Sigmoid colon (tissue), 7 donors: ENCODE results near the gene ATAT1. TPM values are rescaled to one million over a fixed set of nuclear protein-coding genes. Genes with fewer than 3 reads are reported as not detected.
A peak's percentile ranks its signal among the peaks of the same experiment; 100 is the strongest.

Experiments used
- DNase-seq: peaks from one replicate; pipeline ENCODE4 v3.0.0-alpha.2; 2019
- H3K27ac ChIP-seq, 4 donors: fragments of 200-600 bp; sonication (generic); one replicate each; pipeline ENCODE4 v1.5.1; 2016 to 2019; ENCODE audit warnings: mild to moderate bottlenecking in 1 of 4
- H3K27me3 ChIP-seq, 3 donors: fragments of 200-600 bp; sonication (generic); one replicate each; pipeline ENCODE4 v1.5.1; 2019; ENCODE audit warnings: mild to moderate bottlenecking in 1 of 3
- H3K36me3 ChIP-seq, 4 donors: fragments of 200-600 bp; sonication (generic); one replicate each; pipeline ENCODE4 v1.5.1; 2016 to 2019
- H3K4me1 ChIP-seq, 4 donors: fragments of 200-600 bp; sonication (generic); one replicate each; pipeline ENCODE4 v1.5.1; 2017 to 2019
- H3K4me3 ChIP-seq, 4 donors: fragments of 200-600 bp; sonication (generic); one replicate each; pipeline ENCODE4 v1.5.1; 2017 to 2019; ENCODE audit warnings: mild to moderate bottlenecking in 2 of 4, moderate library complexity in 1 of 4
- H3K9me3 ChIP-seq, 4 donors: fragments of 200-600 bp in 3 of 4; sonication (generic) in 3 of 4; one replicate each; pipeline versions ENCODE4 v1.5.1 to v1.6.1; 2013 to 2019
- EP300 ChIP-seq, 4 donors: sonication (generic); formaldehyde crosslinking; IDR thresholded peaks; one replicate each; pipeline ENCODE4 v1.6.1; 2017; ENCODE audit warnings: antibody characterized with exemption in 4 of 4
- POLR2A ChIP-seq, 2 donors: fragments of 450-650 bp; IDR thresholded peaks; one replicate each; pipeline ENCODE4 v1.6.1; 2016; ENCODE audit warnings: antibody characterized with exemption in 2 of 2, mild to moderate bottlenecking in 2 of 2, moderate library complexity in 2 of 2
- POLR2AphosphoS5 ChIP-seq, 4 donors: sonication (generic); formaldehyde crosslinking; IDR thresholded peaks; one replicate each; pipeline ENCODE4 v1.6.1; 2017; ENCODE audit warnings: antibody characterized with exemption in 4 of 4
- WGBS, 2 donors: extraction: QIAGEN DNeasy Blood & Tissue Kit; methylation state at CpG; one replicate each; pipeline ENCODE4 v1.1.7; 2013; 5-methylcytosine and 5-hydroxymethylcytosine counted together
- intact Hi-C: fragments of 100-400 bp; cut with DNase I; formaldehyde crosslinking; loops from one replicate; pipeline ENCODE4 v1.15.1; 2023
- polyA plus RNA-seq, 3 donors: library from polyadenylated mRNA; stranded (reverse); fragments of 200-250 nt; gene quantifications; one replicate each; pipeline ENCODE4 v1.2.3, GENCODE V29; 2013
- total RNA-seq, 4 donors: library from RNA; depleted of rRNA; stranded (reverse); fragments of >200 nt; gene quantifications; one replicate each; pipeline ENCODE4 v1.1.0, GENCODE V29; 2016
- TF ChIP-seq, protein P1 (sequence below), 4 experiments: fragments of 450-650 bp in 3 of 4; fragments of 200-600 bp in 1 of 4; IDR thresholded peaks; one replicate each; pipeline ENCODE4 v1.5.1; 2016 to 2019; ENCODE audit warnings: antibody characterized with exemption in 4 of 4, mild to moderate bottlenecking in 3 of 4, moderate library complexity in 2 of 4
- donor health status: healthy with polysubstance abuse.
- donor health status: Bipolar disorder and iron deficiency.
- donor health status: healthy.

Gene ATAT1
- total and polyA plus RNA-seq, 7 donors, result 2.6 to 8.5 (median 4.2) TPM

DNA sequence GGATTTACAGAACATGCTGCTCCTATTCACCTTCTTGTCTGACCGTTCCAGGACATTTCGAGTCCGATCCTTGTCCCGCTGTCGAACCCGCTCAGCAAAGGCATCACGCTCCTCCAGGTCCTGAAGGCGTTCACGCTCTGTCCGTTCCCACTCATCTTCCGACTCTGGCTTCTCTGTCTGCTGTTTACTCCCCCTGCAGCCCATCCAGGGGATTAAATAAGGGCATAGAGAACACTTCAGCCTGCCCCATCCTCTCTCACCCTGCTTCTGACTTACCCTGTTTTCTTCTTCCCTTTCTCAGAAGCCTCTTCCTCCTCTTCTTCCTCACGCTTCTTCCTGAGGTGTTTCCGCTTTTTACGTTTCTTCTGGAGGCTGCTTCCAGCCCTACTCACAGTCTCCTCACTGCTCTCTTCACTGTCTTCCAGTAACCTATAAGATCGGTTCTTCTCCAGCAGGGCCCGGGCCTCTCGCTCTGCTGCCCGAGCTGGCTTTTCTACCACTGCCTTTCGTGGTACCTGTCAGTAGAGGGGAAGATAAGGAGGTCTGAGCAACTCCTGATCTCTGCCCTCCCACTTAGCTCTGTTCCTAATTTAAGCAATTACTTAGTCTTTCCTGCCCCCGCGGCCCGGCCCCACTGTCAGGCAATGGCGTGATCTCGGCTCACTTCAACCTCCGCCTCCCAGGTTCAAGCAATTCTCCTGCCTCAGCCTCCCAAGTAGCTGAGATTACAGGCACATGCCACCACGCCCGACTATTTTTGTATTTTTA is 44.3 kb downstream of the ATAT1 start:
- WGBS, 2 donors, result 93% methylated on average over 27 of the region's 27 CpGs
- no peaks in the 10 kb centered on the region for H3K9me3 ChIP-seq
- no peak overlapping the region for H3K4me3 ChIP-seq
- TF ChIP-seq EP300 (IDR thresholded peaks at IDR 0.05) (no peak), POLR2A (IDR thresholded peaks at IDR 0.05) (no peak), POLR2AphosphoS5 (IDR thresholded peaks at IDR 0.05) (no peak)
- TF ChIP-seq, protein P1, sequence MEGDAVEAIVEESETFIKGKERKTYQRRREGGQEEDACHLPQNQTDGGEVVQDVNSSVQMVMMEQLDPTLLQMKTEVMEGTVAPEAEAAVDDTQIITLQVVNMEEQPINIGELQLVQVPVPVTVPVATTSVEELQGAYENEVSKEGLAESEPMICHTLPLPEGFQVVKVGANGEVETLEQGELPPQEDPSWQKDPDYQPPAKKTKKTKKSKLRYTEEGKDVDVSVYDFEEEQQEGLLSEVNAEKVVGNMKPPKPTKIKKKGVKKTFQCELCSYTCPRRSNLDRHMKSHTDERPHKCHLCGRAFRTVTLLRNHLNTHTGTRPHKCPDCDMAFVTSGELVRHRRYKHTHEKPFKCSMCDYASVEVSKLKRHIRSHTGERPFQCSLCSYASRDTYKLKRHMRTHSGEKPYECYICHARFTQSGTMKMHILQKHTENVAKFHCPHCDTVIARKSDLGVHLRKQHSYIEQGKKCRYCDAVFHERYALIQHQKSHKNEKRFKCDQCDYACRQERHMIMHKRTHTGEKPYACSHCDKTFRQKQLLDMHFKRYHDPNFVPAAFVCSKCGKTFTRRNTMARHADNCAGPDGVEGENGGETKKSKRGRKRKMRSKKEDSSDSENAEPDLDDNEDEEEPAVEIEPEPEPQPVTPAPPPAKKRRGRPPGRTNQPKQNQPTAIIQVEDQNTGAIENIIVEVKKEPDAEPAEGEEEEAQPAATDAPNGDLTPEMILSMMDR (IDR thresholded peaks at IDR 0.05), result no peak
- DNase-seq, result no peak
- intact Hi-C loops, result loop anchor here (5.0 kb wide), 1 partner anchor 184 kb away; the partner anchor contains the start of gene HLA-E
- peaks cover 0 to 25% (median 22%) of the 10 kb centered on the region in 4 donors for H3K4me1 ChIP-seq
- no peaks in the 10 kb centered on the region for H3K27me3 ChIP-seq
- H3K27ac ChIP-seq, result no peak overlapping the region
- H3K36me3 ChIP-seq, result peaks cover 1 to 51% (median 31%) of the 10 kb centered on the region in 4 donors

DNA sequence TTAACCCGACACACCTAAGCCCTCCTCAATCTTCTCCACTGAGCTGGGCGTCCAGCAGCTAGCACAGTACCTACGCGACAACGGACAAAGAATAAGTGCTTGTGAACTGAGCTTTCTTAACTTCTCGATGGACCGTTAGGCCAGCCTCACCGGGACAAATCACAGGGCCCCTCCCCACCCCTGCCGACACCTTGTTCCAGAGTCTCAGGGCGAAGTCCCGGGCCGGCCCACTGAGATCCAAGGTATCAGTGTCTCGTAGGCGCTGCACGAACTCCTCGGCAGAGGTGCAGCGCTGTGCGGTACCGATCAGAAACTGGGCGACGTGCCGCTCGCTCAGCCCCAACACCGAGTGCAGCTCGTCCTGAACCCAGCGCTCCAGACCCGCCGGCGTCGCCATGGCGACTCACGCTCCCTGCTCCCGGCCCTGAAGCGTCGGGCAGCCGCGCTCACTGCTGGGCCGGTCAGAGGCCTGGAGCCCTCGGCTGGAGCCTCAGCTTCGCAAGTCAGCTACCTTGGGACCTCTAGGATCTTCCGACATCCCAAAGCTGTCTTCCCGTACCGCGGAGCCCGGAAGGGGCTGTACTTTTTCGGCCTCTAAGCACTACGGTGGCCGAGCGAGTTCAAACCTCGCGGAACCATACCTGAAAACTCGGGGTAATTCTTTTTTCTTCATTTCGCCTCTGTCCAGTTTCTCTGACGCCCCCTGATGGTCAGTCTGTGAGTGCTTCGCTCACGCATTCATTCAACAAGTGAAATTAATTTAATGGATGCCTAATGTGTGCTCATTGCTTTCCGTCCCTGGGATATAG is 46.0 kb downstream of the ATAT1 start, which contains the start of gene DHX16:
TSS of gene DHX16 (minus strand) at position 562 of the 809 bp plus-strand sequence. CDS start at position 397, 165 bp downstream.
- peak within 1 kb of the TSS; percentile 81 to 92 (median 88) for H3K27ac ChIP-seq

DNA sequence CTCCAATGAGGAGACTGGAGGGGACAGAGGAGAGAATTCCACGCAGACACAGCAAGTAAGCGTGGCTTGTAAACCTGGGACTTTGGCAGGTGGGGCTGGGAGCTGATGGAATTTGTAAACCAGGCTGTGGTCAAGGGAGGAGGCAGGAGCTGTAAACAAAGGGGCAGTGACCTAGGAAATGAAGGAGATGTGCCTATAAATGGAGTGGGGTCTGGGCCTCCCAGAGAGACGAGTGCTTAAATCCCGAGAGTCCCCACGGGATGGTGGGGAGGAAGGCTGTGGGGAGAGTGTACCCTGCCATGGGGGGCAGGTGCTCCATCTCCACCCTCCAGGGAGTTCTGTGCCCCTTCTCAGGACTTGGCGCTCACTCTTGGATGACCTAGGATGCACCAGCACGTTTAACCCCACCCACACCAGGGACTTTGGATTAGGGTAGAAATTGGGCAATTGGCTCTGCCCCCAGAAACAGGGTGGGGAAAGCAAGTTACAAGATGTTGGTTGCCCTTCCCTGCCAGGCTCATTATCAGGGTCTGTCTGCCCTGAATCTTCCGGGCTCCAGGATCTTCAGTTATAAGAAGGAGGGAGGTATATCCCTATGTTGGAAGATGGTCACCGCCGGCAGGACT is 50.1 kb downstream of the ATAT1 start:
- H3K36me3 ChIP-seq, result peaks cover 15 to 42% (median 28%) of the 10 kb centered on the region in 4 donors
- TF ChIP-seq POLR2A (IDR thresholded peaks at IDR 0.05) (no peak), POLR2AphosphoS5 (IDR thresholded peaks at IDR 0.05) (no peak), EP300 (IDR thresholded peaks at IDR 0.05) (no peak)
- TF ChIP-seq, protein P1 (IDR thresholded peaks at IDR 0.05), result no peak
- intact Hi-C loops, result no loop called here
- peak overlapping the region in 1 of 4 donors; percentile 29 for H3K27ac ChIP-seq
- no peaks in the 10 kb centered on the region for H3K27me3 ChIP-seq
- no peaks in the 10 kb centered on the region for H3K9me3 ChIP-seq
- DNase-seq, result no peak
- no peak overlapping the region for H3K4me3 ChIP-seq
- peaks cover 0 to 50% (median 41%) of the 10 kb centered on the region in 4 donors for H3K4me1 ChIP-seq
- WGBS, 2 donors, result 76 to 81% methylated on average over 10 of the region's 10 CpGs

More for the DNA sequence above, 46.0 kb downstream of the ATAT1 start, which contains the start of gene DHX16:
- intact Hi-C loops, result loop anchor here (2.0 to 5.0 kb wide), 2 partner anchors 54 to 185 kb away; partner anchors contain the start of gene HLA-E
- Histone ChIP-seq H3K27me3 (no peaks in the 10 kb centered on the region), H3K4me3 (peak within 1 kb of the TSS; percentile 69 to 93 (median 80)), H3K36me3 (peaks cover 15 to 51% (median 40%) of the 10 kb centered on the region in 4 donors), H3K9me3 (no peaks in the 10 kb centered on the region), H3K4me1 (peaks cover 0 to 25% (median 22%) of the 10 kb centered on the region in 4 donors)
- TF ChIP-seq EP300 (IDR thresholded peaks at IDR 0.05), result no peak
- TF ChIP-seq POLR2AphosphoS5 (IDR thresholded peaks at IDR 0.05), result peak; percentile 55 to 86 (median 82)
- TF ChIP-seq, protein P1 (IDR thresholded peaks at IDR 0.05), result peak; percentile 69 to 91 (median 78)
- peak; percentile 6 to 61 for TF ChIP-seq POLR2A (IDR thresholded peaks at IDR 0.05)
- WGBS, 2 donors, result 0% methylated on average over 57 of the region's 57 CpGs
- DNase-seq, result peak; percentile 98

DNA sequence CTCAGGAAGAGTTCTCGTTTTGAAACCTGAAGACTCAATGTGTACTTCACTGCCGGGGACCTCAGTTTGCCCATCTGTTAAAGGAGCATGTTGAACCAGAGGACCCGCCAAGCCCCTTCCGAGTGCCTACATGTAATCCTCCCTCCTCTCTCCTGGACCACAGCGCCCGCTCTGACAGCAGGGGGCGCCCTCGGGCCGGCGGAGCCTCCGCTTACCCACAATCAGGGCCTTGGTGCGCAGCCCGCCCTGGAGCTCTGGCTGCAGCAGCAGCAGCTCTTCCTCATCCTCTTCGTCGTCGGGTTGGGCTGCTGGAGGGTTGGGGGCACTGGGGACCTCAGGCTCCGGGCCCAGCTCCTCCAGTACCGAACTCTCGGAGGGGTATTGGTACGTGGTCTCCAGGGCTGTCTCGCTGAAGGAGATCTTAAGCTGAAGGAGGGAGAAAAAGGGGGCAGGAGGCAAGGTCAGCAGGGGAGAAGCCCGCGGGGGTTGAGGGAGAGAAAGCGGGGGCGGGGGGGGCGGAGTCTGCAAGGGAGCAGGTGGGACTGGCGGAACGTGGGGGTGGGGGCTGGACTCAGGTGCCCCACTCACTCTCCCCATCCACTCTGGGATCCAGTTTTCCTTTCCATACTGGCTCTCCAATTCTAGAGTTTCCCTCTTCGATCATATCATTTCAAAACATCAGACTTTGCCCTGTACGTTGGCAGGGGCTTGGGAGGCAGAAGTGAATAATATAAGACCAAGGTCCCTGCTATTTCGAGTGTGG is 52.5 kb downstream of the ATAT1 start:
- H3K27ac ChIP-seq, result peak overlapping the region; percentile 94 to 99 (median 98)
- H3K27me3 ChIP-seq, result no peaks in the 10 kb centered on the region
- intact Hi-C loops, result loop anchor here (1.0 to 2.0 kb wide), 2 partner anchors 43 to 198 kb away; no protein-coding TSS in a partner anchor
- peak overlapping the region in 2 of 4 donors; percentile 63 to 79 for H3K4me3 ChIP-seq
- peak; percentile 94 for DNase-seq
- H3K4me1 ChIP-seq, result peaks cover 0 to 58% (median 53%) of the 10 kb centered on the region in 4 donors
- 9% methylated on average over 31 of the region's 31 CpGs for WGBS, 2 donors
- H3K9me3 ChIP-seq, result no peaks in the 10 kb centered on the region
- TF ChIP-seq POLR2A (IDR thresholded peaks at IDR 0.05) (no peak), POLR2AphosphoS5 (IDR thresholded peaks at IDR 0.05) (peak in 2 of 4 donors; percentile 30 to 40), EP300 (IDR thresholded peaks at IDR 0.05) (no peak)
- TF ChIP-seq, protein P1 (IDR thresholded peaks at IDR 0.05), result peak; percentile 92 to 98 (median 97)
- peaks cover 15 to 42% (median 28%) of the 10 kb centered on the region in 4 donors for H3K36me3 ChIP-seq
